HUES6 (cell line): Measurements from ENCODE around the gene RPL32.
A peak's percentile ranks its signal among the peaks of the same experiment; 100 is the strongest.

ENCODE experiments used
- H3K27ac ChIP-seq: 2 replicates; pipeline ENCODE4 v1.7.0; 2013; ENCODE audit warnings: low read depth, mild to moderate bottlenecking, low read length, inconsistent platforms
- H3K27me3 ChIP-seq: 2 replicates; pipeline ENCODE4 v1.6.1; 2013; ENCODE audit warnings: low read length; ENCODE audit not compliant: control insufficient read depth, insufficient read depth
- H3K36me3 ChIP-seq: 2 replicates; pipeline ENCODE4 v1.6.1; 2013; ENCODE audit warnings: low read length; ENCODE audit not compliant: control insufficient read depth, insufficient read depth
- H3K4me1 ChIP-seq: 2 replicates; pipeline ENCODE4 v1.6.1; 2013; ENCODE audit warnings: low read length; ENCODE audit not compliant: control insufficient read depth, insufficient read depth
- H3K4me3 ChIP-seq: 2 replicates; pipeline ENCODE4 v1.5.1; 2013; ENCODE audit warnings: low read depth, low read length
- H3K9ac ChIP-seq: one replicate; pipeline ENCODE4 v1.6.1; 2013; ENCODE audit warnings: mild to moderate bottlenecking, low read length
- H3K9me3 ChIP-seq: 2 replicates; pipeline ENCODE4 v1.6.1; 2013; ENCODE audit warnings: low read depth, low read length; ENCODE audit not compliant: control insufficient read depth, insufficient read depth

RPL32 gene

GRCh38 chr3:12815719-12816118, 25.6 kb downstream of the RPL32 start:
- H3K9ac ChIP-seq: no peak overlapping the region
- no peaks in the 10 kb centered on the region for H3K9me3 ChIP-seq
- H3K27ac ChIP-seq: no peak overlapping the region
- no peak overlapping the region for H3K4me3 ChIP-seq
- H3K36me3 ChIP-seq: peaks cover 47% of the 10 kb centered on the region
- H3K27me3 ChIP-seq: no peaks in the 10 kb centered on the region
- H3K4me1 ChIP-seq: peaks cover 5% of the 10 kb centered on the region

DNA sequence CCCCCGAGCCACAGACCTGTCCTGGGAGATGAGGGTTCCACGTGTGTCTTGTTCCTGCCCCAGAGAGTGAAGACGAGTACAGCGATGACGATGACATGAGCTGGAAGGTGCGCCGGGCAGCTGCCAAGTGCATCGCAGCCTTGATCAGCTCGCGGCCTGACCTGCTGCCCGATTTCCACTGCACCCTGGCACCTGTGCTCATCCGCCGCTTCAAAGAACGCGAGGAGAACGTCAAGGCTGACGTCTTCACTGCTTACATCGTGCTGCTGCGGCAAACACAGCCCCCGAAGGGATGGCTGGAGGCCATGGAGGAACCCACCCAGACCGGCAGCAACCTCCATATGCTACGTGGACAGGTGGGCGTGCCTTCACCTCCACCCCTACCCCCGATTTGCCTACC, 26.3 kb downstream of the RPL32 start:
- no peaks in the 10 kb centered on the region for H3K27me3 ChIP-seq
- H3K4me1 ChIP-seq: peaks cover 9% of the 10 kb centered on the region
- H3K36me3 ChIP-seq: peaks cover 43% of the 10 kb centered on the region
- no peaks in the 10 kb centered on the region for H3K9me3 ChIP-seq
- H3K9ac ChIP-seq: no peak overlapping the region
- H3K4me3 ChIP-seq: no peak overlapping the region
- no peak overlapping the region for H3K27ac ChIP-seq

- peaks cover 15% of the 10 kb centered on the region for H3K4me1 ChIP-seq
- H3K27ac ChIP-seq: no peak overlapping the region
- H3K9ac ChIP-seq: no peak overlapping the region
- no peaks in the 10 kb centered on the region for H3K27me3 ChIP-seq
- H3K36me3 ChIP-seq: peaks cover 42% of the 10 kb centered on the region
- no peaks in the 10 kb centered on the region for H3K9me3 ChIP-seq
- no peak overlapping the region for H3K4me3 ChIP-seq
These were observed 27.4 kb downstream of the RPL32 start for GRCh38 chr3:12813967-12814366.

- no peak overlapping the region for H3K9ac ChIP-seq
- H3K4me1 ChIP-seq: peaks cover 15% of the 10 kb centered on the region
- no peak overlapping the region for H3K4me3 ChIP-seq
- peaks cover 42% of the 10 kb centered on the region for H3K36me3 ChIP-seq
- no peak overlapping the region for H3K27ac ChIP-seq
- H3K27me3 ChIP-seq: no peaks in the 10 kb centered on the region
- no peaks in the 10 kb centered on the region for H3K9me3 ChIP-seq
These were observed 28.6 kb downstream of the RPL32 start for GRCh38 chr3:12812812-12813211.

GRCh38 chr3:12810961-12811360, 30.4 kb downstream of the RPL32 start:
- no peak overlapping the region for H3K9ac ChIP-seq

GRCh38 chr3:12810013-12810780, 31.2 kb downstream of the RPL32 start:
- H3K4me3 ChIP-seq: peak overlapping the region; percentile 85
- H3K9ac ChIP-seq: peak overlapping the region; percentile 67
- no peak overlapping the region for H3K27ac ChIP-seq
- H3K27me3 ChIP-seq: no peaks in the 10 kb centered on the region
- no peaks in the 10 kb centered on the region for H3K9me3 ChIP-seq
- peaks cover 28% of the 10 kb centered on the region for H3K36me3 ChIP-seq
- peaks cover 15% of the 10 kb centered on the region for H3K4me1 ChIP-seq

More at GRCh38 chr3:12810961-12811360, 30.4 kb downstream of the RPL32 start:
- Histone ChIP-seq H3K27ac (no peak overlapping the region), H3K36me3 (peaks cover 29% of the 10 kb centered on the region), H3K4me3 (peak overlapping the region; percentile 51), H3K4me1 (peaks cover 15% of the 10 kb centered on the region), H3K9me3 (no peaks in the 10 kb centered on the region), H3K27me3 (no peaks in the 10 kb centered on the region)

DNA sequence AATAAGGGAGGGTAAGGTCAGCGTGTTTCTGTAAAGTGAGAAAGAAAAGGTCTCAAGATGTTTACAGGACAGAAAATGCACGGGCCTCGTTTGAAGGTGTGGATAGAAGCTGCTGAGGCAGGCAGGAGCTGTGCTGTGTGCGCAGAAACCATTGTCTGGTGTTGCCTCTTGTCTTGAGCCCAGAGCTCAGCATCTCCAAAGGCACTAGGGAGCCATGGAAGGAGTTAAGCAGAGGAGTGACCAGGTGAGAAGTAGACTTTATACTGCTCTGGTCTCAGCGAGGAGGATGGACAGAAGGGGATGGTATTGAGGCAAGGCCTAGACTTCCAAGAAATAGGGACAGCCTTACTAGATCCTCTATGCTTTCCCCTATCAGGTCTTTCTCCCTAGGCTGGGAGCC, 31.9 kb downstream of the RPL32 start:
- no peak overlapping the region for H3K9ac ChIP-seq

DNA sequence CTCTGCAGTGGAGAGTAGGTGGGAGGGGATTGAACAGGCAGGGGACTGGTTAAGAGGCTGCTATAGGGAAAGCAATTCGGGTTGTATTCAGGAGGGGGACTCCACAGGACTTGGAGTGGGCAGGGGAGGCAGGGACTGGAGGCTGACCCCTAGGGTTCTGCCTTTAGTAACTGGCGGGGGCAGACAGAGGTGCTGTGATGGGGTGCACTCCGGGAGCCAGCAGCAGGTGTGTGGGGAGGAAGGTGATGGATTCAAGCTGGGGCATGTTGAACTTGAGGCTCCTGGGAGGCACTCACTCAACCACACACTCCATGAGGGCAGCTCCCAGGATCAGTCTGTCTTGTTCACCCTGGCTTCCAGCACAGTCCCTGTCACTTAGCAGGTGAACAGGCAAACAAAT, 32.4 kb downstream of the RPL32 start:
- Histone ChIP-seq H3K4me1 (peaks cover 15% of the 10 kb centered on the region), H3K9me3 (no peaks in the 10 kb centered on the region), H3K9ac (no peak overlapping the region), H3K27me3 (no peaks in the 10 kb centered on the region), H3K27ac (no peak overlapping the region), H3K4me3 (no peak overlapping the region), H3K36me3 (peaks cover 22% of the 10 kb centered on the region; the same call in 1 of the 2 replicates)

More for the DNA sequence above, 31.9 kb downstream of the RPL32 start:
- Histone ChIP-seq H3K4me1 (peaks cover 15% of the 10 kb centered on the region), H3K36me3 (peaks cover 25% of the 10 kb centered on the region; the same call in 1 of the 2 replicates), H3K9me3 (no peaks in the 10 kb centered on the region), H3K27ac (no peak overlapping the region), H3K4me3 (peak overlapping the region; percentile 85), H3K27me3 (no peaks in the 10 kb centered on the region)

- Histone ChIP-seq H3K9ac (no peak overlapping the region), H3K4me1 (peaks cover 15% of the 10 kb centered on the region), H3K4me3 (no peak overlapping the region), H3K27me3 (no peaks in the 10 kb centered on the region), H3K9me3 (no peaks in the 10 kb centered on the region), H3K27ac (no peak overlapping the region), H3K36me3 (peaks cover 24% of the 10 kb centered on the region)
These were observed 32.8 kb downstream of the RPL32 start for GRCh38 chr3:12808587-12808986.

GRCh38 chr3:12807601-12808359, 33.6 kb downstream of the RPL32 start:
- H3K4me3 ChIP-seq: no peak overlapping the region
- no peak overlapping the region for H3K9ac ChIP-seq
- peaks cover 15% of the 10 kb centered on the region for H3K4me1 ChIP-seq
- no peaks in the 10 kb centered on the region for H3K27me3 ChIP-seq
- no peak overlapping the region for H3K27ac ChIP-seq
- H3K9me3 ChIP-seq: no peaks in the 10 kb centered on the region
- peaks cover 25% of the 10 kb centered on the region for H3K36me3 ChIP-seq

DNA sequence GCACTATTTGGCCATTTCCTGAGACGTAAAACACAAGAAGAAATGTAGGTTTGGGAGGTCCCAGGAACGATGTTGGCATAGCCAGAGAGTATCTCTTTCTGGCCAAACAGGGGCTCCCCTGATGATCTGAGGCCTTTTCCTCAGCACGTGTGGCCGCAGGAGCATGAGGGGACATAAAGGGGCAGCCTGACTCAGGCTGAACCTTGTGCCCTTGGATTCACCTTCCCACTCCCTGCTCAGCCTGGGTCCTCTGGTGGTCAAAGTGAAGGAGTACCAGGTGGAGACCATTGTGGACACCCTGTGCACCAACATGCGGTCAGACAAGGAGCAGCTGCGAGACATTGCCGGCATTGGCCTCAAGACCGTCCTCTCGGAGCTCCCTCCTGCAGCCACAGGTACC, 34.3 kb downstream of the RPL32 start:
- H3K4me1 ChIP-seq: peaks cover 15% of the 10 kb centered on the region
- H3K27me3 ChIP-seq: no peaks in the 10 kb centered on the region

More for the DNA sequence above, 34.3 kb downstream of the RPL32 start:
- Histone ChIP-seq H3K9ac (no peak overlapping the region), H3K36me3 (peaks cover 25% of the 10 kb centered on the region), H3K27ac (no peak overlapping the region), H3K9me3 (no peaks in the 10 kb centered on the region), H3K4me3 (no peak overlapping the region)
